HG03045 (cell line): ENCODE measurements around the gene LIX1.

Experiments used
- ATAC-seq: cut with Tn5 transposase; IDR thresholded peaks from one replicate; pipeline ENCODE4 v1.9.1; 2021; ENCODE audit warnings: mild to moderate bottlenecking, moderate library complexity; ENCODE audit not compliant: unreplicated experiment

LIX1 gene

GRCh38 chr5:97077246-97077645, 65.2 kb downstream of the LIX1 start:
- no peak for ATAC-seq

GRCh38 chr5:97076098-97076497, 66.3 kb downstream of the LIX1 start:
- no peak for ATAC-seq

- ATAC-seq: no peak
Observed at GRCh38 chr5:97075649-97076048, 66.8 kb downstream of the LIX1 start.

GRCh38 chr5:97074859-97075489, 67.4 kb downstream of the LIX1 start:
- no peak for ATAC-seq

- ATAC-seq: no peak
Observed at GRCh38 chr5:97073420-97073819, 69.0 kb downstream of the LIX1 start.

- ATAC-seq: no peak
Observed at GRCh38 chr5:97072696-97073095, 69.7 kb downstream of the LIX1 start.

GRCh38 chr5:97071993-97072392, 70.4 kb downstream of the LIX1 start:
- ATAC-seq: no peak

GRCh38 chr5:97071101-97071500, 71.3 kb downstream of the LIX1 start:
- ATAC-seq: no peak

GRCh38 chr5:97070234-97070633, 72.2 kb downstream of the LIX1 start:
- ATAC-seq: no peak

- ATAC-seq: no peak
Observed at GRCh38 chr5:97067296-97067850, 75.0 kb downstream of the LIX1 start.

- no peak for ATAC-seq
Observed at GRCh38 chr5:97065475-97065874, 76.9 kb downstream of the LIX1 start.

- no peak for ATAC-seq
Observed at GRCh38 chr5:97063251-97063650, 79.2 kb downstream of the LIX1 start.

GRCh38 chr5:97062046-97062445, 80.4 kb downstream of the LIX1 start:
- ATAC-seq: no peak

GRCh38 chr5:97056263-97056662, 86.1 kb downstream of the LIX1 start:
- ATAC-seq: no peak

- no peak for ATAC-seq
Observed at GRCh38 chr5:97049175-97049574, 93.2 kb downstream of the LIX1 start.

- ATAC-seq: no peak
Observed at GRCh38 chr5:97047076-97047475, 95.3 kb downstream of the LIX1 start.

- ATAC-seq: no peak
Observed at GRCh38 chr5:97046270-97046982, 96.0 kb downstream of the LIX1 start.

- ATAC-seq: no peak
Observed at GRCh38 chr5:97044052-97044451, 98.4 kb downstream of the LIX1 start.

GRCh38 chr5:97043511-97043910, 98.9 kb downstream of the LIX1 start:
- ATAC-seq: no peak

- no peak for ATAC-seq
Observed at GRCh38 chr5:97042996-97043395, 99.4 kb downstream of the LIX1 start.
